Dendritic cell treated with granulocyte-macrophage colony-stimulating factor and Interleukin-4, amounts not matched to agents 40 ng/mL and 50 ng/mL, for 4 days (primary cell): ENCODE results near the gene TTLL11.

Source experiments
- H3K27ac Mint-ChIP-seq: one replicate; pipeline ENCODE4 v1.8.0; 2022; ENCODE audit warnings: mild to moderate bottlenecking, mixed read lengths
- H3K27me3 Mint-ChIP-seq: one replicate; pipeline ENCODE4 v1.8.0; 2022; ENCODE audit warnings: mild to moderate bottlenecking, mixed read lengths
- H3K36me3 Mint-ChIP-seq: one replicate; pipeline ENCODE4 v1.8.0; 2022; ENCODE audit warnings: low read depth, mixed read lengths
- H3K4me1 Mint-ChIP-seq: one replicate; pipeline ENCODE4 v1.8.0; 2022; ENCODE audit warnings: low read depth, mixed read lengths
- H3K4me3 Mint-ChIP-seq: one replicate; pipeline ENCODE4 v1.8.0; 2022; ENCODE audit warnings: mild to moderate bottlenecking, moderate library complexity, mixed read lengths
- H3K9me3 Mint-ChIP-seq: one replicate; pipeline ENCODE4 v1.8.0; 2022; ENCODE audit warnings: mixed read lengths
- intact Hi-C: fragments of 100-400 bp; cut with micrococcal nuclease; formaldehyde crosslinking; loops from one replicate; pipeline ENCODE4 v1.15.0; 2022

The TTLL11 gene

GRCh38 chr9:122092611-122093506 lies at the start of gene TTLL11:
TSS of gene TTLL11 (minus strand) at chr9:122093308. CDS start at chr9:122093148, 160 bp downstream.
- H3K9me3 Mint-ChIP-seq: no peaks in the 10 kb centered on the region

GRCh38 chr9:122141671-122142070 lies 48.6 kb upstream of the TTLL11 start:
- intact Hi-C loops: no loop called here
- Mint-ChIP-seq H3K27ac (no peak overlapping the region), H3K27me3 (peaks cover 2% of the 10 kb centered on the region), H3K36me3 (peaks cover 38% of the 10 kb centered on the region), H3K4me1 (peaks cover 18% of the 10 kb centered on the region), H3K4me3 (no peak overlapping the region), H3K9me3 (no peaks in the 10 kb centered on the region)

More at GRCh38 chr9:122092611-122093506, at the start of gene TTLL11:
- intact Hi-C loops: loop anchor here (1.0 to 5.0 kb wide), 3 partner anchors 66 to 814 kb away; partner anchors contain the start of genes MORN5, MRRF, NDUFA8 and RBM18
- Mint-ChIP-seq H3K27ac (peak within 1 kb of the TSS; percentile 65), H3K4me3 (peak within 1 kb of the TSS; percentile 82), H3K36me3 (no peaks in the 10 kb centered on the region), H3K4me1 (peaks cover 52% of the 10 kb centered on the region), H3K27me3 (peaks cover 20% of the 10 kb centered on the region)

- Mint-ChIP-seq H3K4me1 (peaks cover 18% of the 10 kb centered on the region), H3K27me3 (peaks cover 2% of the 10 kb centered on the region), H3K36me3 (peaks cover 27% of the 10 kb centered on the region), H3K9me3 (no peaks in the 10 kb centered on the region), H3K4me3 (no peak overlapping the region), H3K27ac (no peak overlapping the region)
- intact Hi-C loops: no loop called here
Measured at GRCh38 chr9:122140368-122141193, 47.5 kb upstream of the TTLL11 start.

GRCh38 chr9:122138560-122139268 lies 45.6 kb upstream of the TTLL11 start:
- H3K36me3 Mint-ChIP-seq: peaks cover 11% of the 10 kb centered on the region
- intact Hi-C loops: no loop called here
- H3K27me3 Mint-ChIP-seq: peaks cover 2% of the 10 kb centered on the region
- H3K9me3 Mint-ChIP-seq: no peaks in the 10 kb centered on the region
- H3K4me3 Mint-ChIP-seq: no peak overlapping the region
- H3K4me1 Mint-ChIP-seq: peaks cover 9% of the 10 kb centered on the region
- no peak overlapping the region for H3K27ac Mint-ChIP-seq

GRCh38 chr9:122135529-122135859 lies 42.4 kb upstream of the TTLL11 start:
- intact Hi-C loops: no loop called here
- Mint-ChIP-seq H3K9me3 (no peaks in the 10 kb centered on the region), H3K27me3 (peaks cover 16% of the 10 kb centered on the region), H3K4me1 (no peaks in the 10 kb centered on the region), H3K4me3 (no peak overlapping the region), H3K36me3 (no peaks in the 10 kb centered on the region), H3K27ac (no peak overlapping the region)

- Mint-ChIP-seq H3K36me3 (no peaks in the 10 kb centered on the region), H3K27ac (no peak overlapping the region), H3K4me1 (no peaks in the 10 kb centered on the region), H3K27me3 (peaks cover 17% of the 10 kb centered on the region), H3K9me3 (no peaks in the 10 kb centered on the region), H3K4me3 (no peak overlapping the region)
- intact Hi-C loops: no loop called here
Measured at GRCh38 chr9:122134822-122135528, 41.9 kb upstream of the TTLL11 start.

- peaks cover 20% of the 10 kb centered on the region for H3K27me3 Mint-ChIP-seq
- H3K9me3 Mint-ChIP-seq: no peaks in the 10 kb centered on the region
- no peaks in the 10 kb centered on the region for H3K36me3 Mint-ChIP-seq
- no peak overlapping the region for H3K4me3 Mint-ChIP-seq
- H3K27ac Mint-ChIP-seq: no peak overlapping the region
- H3K4me1 Mint-ChIP-seq: no peaks in the 10 kb centered on the region
- intact Hi-C loops: no loop called here
Measured at GRCh38 chr9:122133984-122134535, 41.0 kb upstream of the TTLL11 start.

GRCh38 chr9:122133263-122133983 lies 40.3 kb upstream of the TTLL11 start:
- Mint-ChIP-seq H3K4me3 (no peak overlapping the region), H3K27me3 (peaks cover 22% of the 10 kb centered on the region), H3K4me1 (no peaks in the 10 kb centered on the region), H3K36me3 (no peaks in the 10 kb centered on the region), H3K9me3 (no peaks in the 10 kb centered on the region), H3K27ac (no peak overlapping the region)
- intact Hi-C loops: no loop called here

- Mint-ChIP-seq H3K4me3 (no peak overlapping the region), H3K9me3 (no peaks in the 10 kb centered on the region), H3K36me3 (no peaks in the 10 kb centered on the region), H3K4me1 (no peaks in the 10 kb centered on the region), H3K27ac (no peak overlapping the region), H3K27me3 (peaks cover 31% of the 10 kb centered on the region)
- intact Hi-C loops: no loop called here
Measured at GRCh38 chr9:122132539-122132938, 39.4 kb upstream of the TTLL11 start.

- H3K9me3 Mint-ChIP-seq: no peaks in the 10 kb centered on the region
Measured at GRCh38 chr9:122131401-122132001, 38.4 kb upstream of the TTLL11 start.

GRCh38 chr9:122130837-122131236 lies 37.7 kb upstream of the TTLL11 start:
- H3K4me1 Mint-ChIP-seq: peaks cover 7% of the 10 kb centered on the region
- H3K27me3 Mint-ChIP-seq: peaks cover 45% of the 10 kb centered on the region
- no peaks in the 10 kb centered on the region for H3K36me3 Mint-ChIP-seq
- H3K9me3 Mint-ChIP-seq: no peaks in the 10 kb centered on the region
- intact Hi-C loops: no loop called here
- no peak overlapping the region for H3K4me3 Mint-ChIP-seq
- H3K27ac Mint-ChIP-seq: no peak overlapping the region

More at GRCh38 chr9:122131401-122132001, 38.4 kb upstream of the TTLL11 start:
- Mint-ChIP-seq H3K4me3 (no peak overlapping the region), H3K27ac (no peak overlapping the region), H3K4me1 (peaks cover 2% of the 10 kb centered on the region), H3K27me3 (peaks cover 39% of the 10 kb centered on the region), H3K36me3 (no peaks in the 10 kb centered on the region)
- intact Hi-C loops: no loop called here

GRCh38 chr9:122129969-122130368 lies 36.9 kb upstream of the TTLL11 start:
- Mint-ChIP-seq H3K36me3 (no peaks in the 10 kb centered on the region), H3K27me3 (peaks cover 54% of the 10 kb centered on the region), H3K4me1 (peaks cover 7% of the 10 kb centered on the region), H3K4me3 (no peak overlapping the region), H3K9me3 (no peaks in the 10 kb centered on the region), H3K27ac (no peak overlapping the region)
- intact Hi-C loops: no loop called here
